Thyroid gland (tissue), 4 donors: ENCODE measurements around the gene FIS1.

Experiments used
- CTCF ChIP-seq, 6 experiments: fragments of 200-600 bp in 3 of 6; fragments of 450-650 bp in 3 of 6; sonication (generic) in 3 of 6; IDR thresholded peaks; one replicate each; pipeline ENCODE4 v1.5.1; 2016 to 2019; ENCODE audit warnings: antibody characterized with exemption in 6 of 6, mild to moderate bottlenecking in 2 of 6, inconsistent platforms in 1 of 6, moderate library complexity in 1 of 6
- POLR2A ChIP-seq, 2 donors: fragments of 450-650 bp; IDR thresholded peaks; one replicate each; pipeline ENCODE4 v1.6.1; 2017; ENCODE audit warnings: antibody characterized with exemption in 2 of 2, mild to moderate bottlenecking in 2 of 2, moderate library complexity in 1 of 2

DNA sequence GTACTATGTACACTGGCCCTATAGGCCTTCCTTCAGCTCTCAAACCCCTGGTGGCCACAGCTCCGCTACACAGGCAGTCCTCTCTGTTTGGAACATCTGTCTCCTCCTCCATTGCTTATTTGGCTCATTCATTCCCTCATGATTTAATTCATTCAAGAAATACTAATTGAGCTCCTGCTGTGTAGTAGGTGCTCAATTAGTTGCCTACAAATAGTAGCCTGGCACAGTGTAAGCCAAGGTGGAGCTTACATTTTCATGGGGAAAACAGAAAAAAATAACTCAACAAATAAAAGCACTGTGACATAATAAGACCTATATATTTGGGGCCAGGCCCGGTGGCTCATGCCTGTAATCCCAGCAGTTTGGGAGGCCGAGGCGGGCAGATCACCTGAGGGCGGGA is 3.4 kb upstream of the FIS1 start:
- TF ChIP-seq CTCF (IDR thresholded peaks at IDR 0.05) (no peak), POLR2A (IDR thresholded peaks at IDR 0.05) (no peak)
